DOHH2 (cell line): Measurements from ENCODE around the gene FANCC.

Source experiments
- H3F3A ChIP-seq: fragments of 200-600 bp; sonication (generic), shearing (Covaris generic); 2 replicates; pipeline ENCODE4 v1.6.0; 2016; ENCODE audit warnings: antibody characterized with exemption, mild to moderate bottlenecking; ENCODE audit not compliant: control insufficient read depth, insufficient read depth
- H3K27ac ChIP-seq: fragments of 200-600 bp; sonication (generic); 2 replicates; pipeline ENCODE4 v1.5.1; 2014; ENCODE audit warnings: low read depth, mild to moderate bottlenecking, low read length, moderate library complexity
- H3K27me3 ChIP-seq: fragments of 200-600 bp; sonication (generic); 2 replicates; pipeline ENCODE4 v1.6.1; 2014; ENCODE audit warnings: mild to moderate bottlenecking, low read length, mixed read lengths; ENCODE audit not compliant: control insufficient read depth
- H3K36me3 ChIP-seq: fragments of 200-600 bp; sonication (generic); 2 replicates; pipeline ENCODE4 v1.6.1; 2014; ENCODE audit warnings: mild to moderate bottlenecking, low read length, moderate library complexity, mixed read lengths; ENCODE audit not compliant: control insufficient read depth
- H3K4me1 ChIP-seq: fragments of 200-600 bp; sonication (generic); 2 replicates; pipeline ENCODE4 v1.6.1; 2014; ENCODE audit warnings: mild to moderate bottlenecking, low read length, mixed read lengths; ENCODE audit not compliant: control insufficient read depth
- H3K4me2 ChIP-seq: fragments of 200-600 bp; sonication (generic); 2 replicates; pipeline ENCODE4 v1.6.0; 2014; ENCODE audit warnings: mild to moderate bottlenecking, low read length, moderate library complexity
- H3K4me3 ChIP-seq: fragments of 200-600 bp; sonication (generic); 2 replicates; pipeline ENCODE4 v1.5.1; 2014; ENCODE audit warnings: mild to moderate bottlenecking, low read length, mixed read lengths
- H3K79me2 ChIP-seq: fragments of 200-600 bp; sonication (generic); 2 replicates; pipeline ENCODE4 v1.6.1; 2014; ENCODE audit warnings: mild to moderate bottlenecking, low read length, mixed read lengths; ENCODE audit not compliant: control insufficient read depth
- H3K9me2 ChIP-seq: fragments of 200-600 bp; sonication (generic); replicated peaks from 2 replicates; pipeline ENCODE4 v1.6.1; 2014; ENCODE audit warnings: mild to moderate bottlenecking, low read length, mixed read lengths; ENCODE audit not compliant: control insufficient read depth
- H3K9me3 ChIP-seq: fragments of 200-600 bp; sonication (generic); 2 replicates; pipeline ENCODE4 v1.6.1; 2014; ENCODE audit warnings: antibody characterized with exemption, low read length, mixed read lengths; ENCODE audit not compliant: control insufficient read depth, insufficient read depth
- H4K20me1 ChIP-seq: fragments of 200-600 bp; sonication (generic); 2 replicates; pipeline ENCODE4 v1.6.0; 2014; ENCODE audit warnings: low read depth, mild to moderate bottlenecking, antibody characterized with exemption, low read length, moderate library complexity; ENCODE audit not compliant: control insufficient read depth, insufficient read depth
- EZH2phosphoT487 ChIP-seq: fragments of 200-600 bp; sonication (generic); IDR thresholded peaks from 2 replicates; pipeline ENCODE4 v1.6.1; 2017; ENCODE audit warnings: borderline replicate concordance, mild to moderate bottlenecking, antibody characterized with exemption, low read length, moderate library complexity, mixed read lengths
- TF ChIP-seq, protein P1 (sequence below): fragments of 200-600 bp; sonication (generic); IDR thresholded peaks from one replicate; pipeline ENCODE4 v1.5.1; 2014; ENCODE audit warnings: antibody characterized with exemption, mild to moderate bottlenecking, low read depth, low read length; ENCODE audit not compliant: poor library complexity, severe bottlenecking

Gene FANCC

DNA sequence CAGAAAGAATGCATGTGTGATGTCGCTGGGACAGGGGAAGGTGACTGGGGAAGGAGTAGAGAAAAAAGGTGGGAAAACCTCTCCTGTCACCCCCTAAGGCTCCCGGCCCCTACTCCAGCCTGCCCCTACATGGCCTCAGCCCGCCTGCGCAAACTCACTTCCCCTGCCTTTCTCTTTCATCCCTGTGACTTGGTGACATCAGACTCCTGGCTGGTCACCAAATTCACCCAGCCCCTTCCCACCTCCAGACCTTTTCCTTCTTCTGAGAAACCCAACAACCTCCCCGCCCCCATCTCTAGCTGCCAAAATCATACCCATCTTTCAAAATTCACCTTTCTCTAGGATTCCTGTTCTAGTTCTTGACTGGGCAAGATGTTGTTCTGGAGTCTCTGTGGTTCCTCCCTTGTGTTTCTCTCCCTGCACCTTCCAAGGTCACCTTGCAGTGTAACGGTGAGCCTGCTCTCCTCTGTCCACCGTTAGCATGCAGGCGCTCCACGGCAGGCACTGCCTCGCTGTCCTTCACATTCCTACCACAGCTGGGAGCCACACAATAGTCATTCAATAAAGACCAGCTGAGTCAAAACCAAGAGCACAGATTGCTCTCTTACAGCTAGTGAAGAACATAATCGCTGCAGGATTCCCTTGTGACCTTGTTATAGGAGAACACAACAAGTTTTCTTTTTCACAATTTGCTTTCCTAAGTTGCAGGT, 134.5 kb downstream of the FANCC start:
- H3K27ac ChIP-seq = no peak overlapping the region
- no peaks in the 10 kb centered on the region for H3K36me3 ChIP-seq
- no peak for TF ChIP-seq EZH2phosphoT487
- TF ChIP-seq, protein P1, sequence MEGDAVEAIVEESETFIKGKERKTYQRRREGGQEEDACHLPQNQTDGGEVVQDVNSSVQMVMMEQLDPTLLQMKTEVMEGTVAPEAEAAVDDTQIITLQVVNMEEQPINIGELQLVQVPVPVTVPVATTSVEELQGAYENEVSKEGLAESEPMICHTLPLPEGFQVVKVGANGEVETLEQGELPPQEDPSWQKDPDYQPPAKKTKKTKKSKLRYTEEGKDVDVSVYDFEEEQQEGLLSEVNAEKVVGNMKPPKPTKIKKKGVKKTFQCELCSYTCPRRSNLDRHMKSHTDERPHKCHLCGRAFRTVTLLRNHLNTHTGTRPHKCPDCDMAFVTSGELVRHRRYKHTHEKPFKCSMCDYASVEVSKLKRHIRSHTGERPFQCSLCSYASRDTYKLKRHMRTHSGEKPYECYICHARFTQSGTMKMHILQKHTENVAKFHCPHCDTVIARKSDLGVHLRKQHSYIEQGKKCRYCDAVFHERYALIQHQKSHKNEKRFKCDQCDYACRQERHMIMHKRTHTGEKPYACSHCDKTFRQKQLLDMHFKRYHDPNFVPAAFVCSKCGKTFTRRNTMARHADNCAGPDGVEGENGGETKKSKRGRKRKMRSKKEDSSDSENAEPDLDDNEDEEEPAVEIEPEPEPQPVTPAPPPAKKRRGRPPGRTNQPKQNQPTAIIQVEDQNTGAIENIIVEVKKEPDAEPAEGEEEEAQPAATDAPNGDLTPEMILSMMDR = no peak
- no peaks in the 10 kb centered on the region for H3K9me2 ChIP-seq
- H3F3A ChIP-seq = no peaks in the 10 kb centered on the region
- no peaks in the 10 kb centered on the region for H3K9me3 ChIP-seq
- H3K4me1 ChIP-seq = no peaks in the 10 kb centered on the region
- no peaks in the 10 kb centered on the region for H4K20me1 ChIP-seq
- no peaks in the 10 kb centered on the region for H3K79me2 ChIP-seq
- H3K4me2 ChIP-seq = no peak overlapping the region
- H3K27me3 ChIP-seq = no peaks in the 10 kb centered on the region
- no peak overlapping the region for H3K4me3 ChIP-seq

DNA sequence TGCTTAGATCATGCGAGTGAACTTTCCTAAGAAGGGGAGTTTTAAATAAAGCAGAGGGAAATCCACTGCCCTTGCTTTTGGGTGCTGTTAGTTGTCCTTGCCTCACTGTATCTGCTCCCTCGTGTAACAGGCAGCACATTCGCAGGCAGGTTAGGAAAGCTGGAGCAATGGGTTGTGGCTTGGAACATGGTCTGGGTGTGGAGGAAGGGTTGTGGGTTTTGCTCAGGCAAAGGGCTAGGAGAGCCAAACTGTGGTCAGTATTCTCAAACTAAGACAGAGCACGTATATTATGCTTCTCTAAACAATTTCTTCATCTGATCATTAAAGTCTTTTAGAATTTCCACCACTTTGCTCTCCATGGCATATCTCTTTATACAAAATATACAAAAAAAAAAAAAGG, 135.7 kb downstream of the FANCC start:
- H3K36me3 ChIP-seq = no peaks in the 10 kb centered on the region
- H3K9me3 ChIP-seq = no peaks in the 10 kb centered on the region
- no peak overlapping the region for H3K4me2 ChIP-seq
- no peaks in the 10 kb centered on the region for H3F3A ChIP-seq
- H3K79me2 ChIP-seq = no peaks in the 10 kb centered on the region
- no peak for TF ChIP-seq EZH2phosphoT487
- TF ChIP-seq, protein P1 = no peak
- H3K9me2 ChIP-seq = no peaks in the 10 kb centered on the region
- H3K27ac ChIP-seq = no peak overlapping the region
- no peaks in the 10 kb centered on the region for H3K4me1 ChIP-seq
- H4K20me1 ChIP-seq = no peaks in the 10 kb centered on the region
- H3K4me3 ChIP-seq = no peak overlapping the region
- no peaks in the 10 kb centered on the region for H3K27me3 ChIP-seq

DNA sequence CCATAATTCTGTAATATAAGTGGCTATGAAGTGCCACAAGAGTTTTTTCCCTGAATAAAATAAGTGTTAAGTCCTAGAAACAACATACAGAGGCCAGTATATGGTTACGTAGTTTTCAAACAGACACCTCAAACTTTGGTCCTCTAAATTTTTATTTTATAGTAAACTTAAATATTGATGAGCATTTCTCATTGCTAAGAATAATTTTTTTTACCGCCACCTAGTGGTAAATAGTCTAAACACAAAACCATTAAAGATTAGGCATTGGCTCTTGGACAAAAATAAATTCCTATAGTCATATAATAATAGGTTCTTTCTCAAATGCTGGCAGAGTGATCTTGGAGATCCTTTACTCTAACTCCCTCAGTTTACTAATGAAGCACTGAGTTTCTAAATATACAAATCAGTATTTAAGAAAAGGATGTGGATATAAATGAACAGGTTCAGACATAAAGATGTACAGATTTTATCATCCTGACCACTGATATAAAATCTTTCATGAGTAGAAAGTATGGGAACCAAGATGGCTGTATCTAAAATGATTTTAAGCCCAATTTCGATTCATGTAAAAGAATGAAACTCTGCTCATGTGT, 136.2 kb downstream of the FANCC start:
- Histone ChIP-seq H3K9me3 (no peaks in the 10 kb centered on the region), H3K9me2 (no peaks in the 10 kb centered on the region), H3K4me1 (no peaks in the 10 kb centered on the region), H3F3A (no peaks in the 10 kb centered on the region), H4K20me1 (no peaks in the 10 kb centered on the region), H3K36me3 (no peaks in the 10 kb centered on the region), H3K79me2 (no peaks in the 10 kb centered on the region), H3K27ac (no peak overlapping the region), H3K4me2 (no peak overlapping the region), H3K27me3 (no peaks in the 10 kb centered on the region), H3K4me3 (no peak overlapping the region)
- TF ChIP-seq, protein P1 = peak; percentile 43
- no peak for TF ChIP-seq EZH2phosphoT487
